Neutrophil (primary cell): ENCODE data around the gene EIF2B4.

Source experiments
- H3K27ac ChIP-seq: fragments of 200-600 bp; sonication (generic); 2 replicates; pipeline ENCODE4 v1.5.1; 2016; ENCODE audit warnings: mild to moderate bottlenecking, moderate library complexity
- H3K27me3 ChIP-seq: fragments of 200-600 bp; sonication (generic); 2 replicates; pipeline ENCODE4 v1.6.0; 2016; ENCODE audit warnings: mild to moderate bottlenecking
- H3K36me3 ChIP-seq: fragments of 200-600 bp; sonication (generic); 2 replicates; pipeline ENCODE4 v1.5.1; 2017
- H3K4me1 ChIP-seq, 2 experiments: fragments of 200-600 bp in 1 of 2; sonication (generic) in 1 of 2; 1 replicate in 1 of 2; 2 replicates in 1 of 2; pipeline versions ENCODE4 v1.5.1 to v1.6.1; 2013 to 2016; ENCODE audit warnings: low read depth in 1 of 2, low read length in 1 of 2, mild to moderate bottlenecking in 1 of 2, moderate library complexity in 1 of 2; ENCODE audit not compliant: control insufficient read depth in 1 of 2, insufficient read depth in 1 of 2
- H3K4me3 ChIP-seq, 2 experiments: fragments of 200-600 bp in 1 of 2; sonication (generic) in 1 of 2; 1 replicate in 1 of 2; 2 replicates in 1 of 2; pipeline ENCODE4 v1.5.1; 2013 to 2016; ENCODE audit warnings: low read depth in 1 of 2, low read length in 1 of 2, mild to moderate bottlenecking in 1 of 2, moderate library complexity in 1 of 2
- H3K9me3 ChIP-seq: fragments of 200-600 bp; sonication (generic); 2 replicates; pipeline ENCODE4 v1.5.1; 2016
- CTCF ChIP-seq: fragments of 200-600 bp; sonication (generic); IDR thresholded peaks from 2 replicates; pipeline ENCODE4 v1.5.1; 2016; ENCODE audit warnings: antibody characterized with exemption

EIF2B4 gene

GRCh38 chr2:27370026-27370815 lies at the start of gene EIF2B4, which contains the start of gene SNX17:
TSS of gene EIF2B4 (minus strand) at chr2:27370338. CDS start at chr2:27370314, 24 bp downstream.
TSS of gene SNX17 (plus strand) at chr2:27370616. CDS start at chr2:27370744, 128 bp downstream.
- no peaks in the 10 kb centered on the region for H3K27me3 ChIP-seq
- peaks cover 52% of the 10 kb centered on the region for H3K36me3 ChIP-seq
- peak; percentile 86 for TF ChIP-seq CTCF

GRCh38 chr2:27416151-27416550 lies 46.0 kb upstream of the EIF2B4 start:
- Histone ChIP-seq H3K9me3 (no peaks in the 10 kb centered on the region), H3K27ac (no peak overlapping the region), H3K4me1 (no peaks in the 10 kb centered on the region), H3K36me3 (no peaks in the 10 kb centered on the region), H3K4me3 (no peak overlapping the region), H3K27me3 (peaks cover 5% of the 10 kb centered on the region)
- no peak for TF ChIP-seq CTCF

More at GRCh38 chr2:27370026-27370815, at the start of gene EIF2B4, which contains the start of gene SNX17:
- H3K9me3 ChIP-seq, result no peaks in the 10 kb centered on the region
- H3K4me3 ChIP-seq, result peak within 1 kb of the TSS; percentile 87 to 96
- peaks cover 34 to 36% of the 10 kb centered on the region in 2 experiments for H3K4me1 ChIP-seq
- H3K27ac ChIP-seq, result peak within 1 kb of the TSS; percentile 90

GRCh38 chr2:27412419-27413152 lies 42.4 kb upstream of the EIF2B4 start:
- Histone ChIP-seq H3K4me3 (no peak overlapping the region), H3K27ac (no peak overlapping the region)
- no peak for TF ChIP-seq CTCF

GRCh38 chr2:27409321-27410073 lies 39.4 kb upstream of the EIF2B4 start, which contains the start of gene PPM1G:
TSS of gene PPM1G (minus strand) at chr2:27409591. CDS start at chr2:27409422, 169 bp downstream.
- no peaks in the 10 kb centered on the region for H3K36me3 ChIP-seq
- peak within 1 kb of the TSS; percentile 88 for H3K27ac ChIP-seq
- H3K4me3 ChIP-seq, result peak within 1 kb of the TSS; percentile 78 to 99
- H3K27me3 ChIP-seq, result peaks cover 5% of the 10 kb centered on the region
- H3K4me1 ChIP-seq, result peaks cover 21 to 22% of the 10 kb centered on the region in 2 experiments
- no peaks in the 10 kb centered on the region for H3K9me3 ChIP-seq
- TF ChIP-seq CTCF, result peak; percentile 38

More at GRCh38 chr2:27412419-27413152, 42.4 kb upstream of the EIF2B4 start:
- H3K36me3 ChIP-seq, result no peaks in the 10 kb centered on the region
- peaks cover 21 to 22% of the 10 kb centered on the region in 2 experiments for H3K4me1 ChIP-seq
- H3K9me3 ChIP-seq, result no peaks in the 10 kb centered on the region
- peaks cover 5% of the 10 kb centered on the region for H3K27me3 ChIP-seq
